WTC11 (cell line): Measurements from ENCODE around the gene AGBL4. TPM values are rescaled to one million over a fixed set of nuclear protein-coding genes. Genes with fewer than 3 reads are reported as not detected.

Experiments
- AFF4 ChIP-seq: sonication (generic); formaldehyde crosslinking; IDR thresholded peaks from 2 replicates; pipeline ENCODE4 v1.8.1; 2023; ENCODE audit warnings: mild to moderate bottlenecking, missing genetic modification reagents, borderline replicate concordance
- CDX4 ChIP-seq: fragments of 250-450 bp; sonication (Bioruptor Pico); IDR thresholded peaks from 2 replicates; pipeline ENCODE4 v1.9.0; 2021; ENCODE audit warnings: moderate library complexity, mild to moderate bottlenecking, inconsistent platforms, borderline replicate concordance
- FOXP4 ChIP-seq: sonication (generic); formaldehyde crosslinking; IDR thresholded peaks from 2 replicates; pipeline ENCODE4 v1.8.0; 2022; ENCODE audit warnings: mild to moderate bottlenecking, missing genetic modification reagents
- NR3C1 ChIP-seq: sonication (generic); formaldehyde crosslinking; conservative IDR thresholded peaks from 2 replicates; pipeline ENCODE4 v1.8.1; 2023; ENCODE audit warnings: low read depth, mild to moderate bottlenecking, missing genetic modification reagents
- PRDM15 ChIP-seq: sonication (generic); formaldehyde crosslinking; IDR thresholded peaks from 2 replicates; pipeline ENCODE4 v1.8.0; 2022; ENCODE audit warnings: missing genetic modification reagents
- SMAD3 ChIP-seq: sonication (generic); formaldehyde crosslinking; IDR thresholded peaks from 2 replicates; pipeline ENCODE4 v1.8.0; 2022; ENCODE audit warnings: missing genetic modification reagents, mild to moderate bottlenecking, borderline replicate concordance
- ZNF219 ChIP-seq: sonication (generic); formaldehyde crosslinking; IDR thresholded peaks from 2 replicates; pipeline ENCODE4 v1.8.0; 2023; ENCODE audit warnings: missing genetic modification reagents, mild to moderate bottlenecking, borderline replicate concordance
- ZNF263 ChIP-seq: sonication (generic); formaldehyde crosslinking; IDR thresholded peaks from 2 replicates; pipeline ENCODE4 v1.8.1; 2022; ENCODE audit warnings: low read depth, mild to moderate bottlenecking, moderate library complexity, missing genetic modification reagents
- ZNF281 ChIP-seq: sonication (generic); formaldehyde crosslinking; IDR thresholded peaks from 2 replicates; pipeline ENCODE4 v1.8.0; 2023; ENCODE audit warnings: mild to moderate bottlenecking, missing genetic modification reagents
- ZNF532 ChIP-seq: fragments of 250-450 bp; sonication (Bioruptor Pico); IDR thresholded peaks from 2 replicates; pipeline ENCODE4 v1.9.0; 2021; ENCODE audit warnings: mild to moderate bottlenecking, borderline replicate concordance
- total RNA-seq: library from RNA; stranded (reverse); gene quantifications from 3 replicates; pipeline ENCODE4 v1.2.3, GENCODE V29; 2021

AGBL4 gene
- total RNA-seq, 1 experiment from 2014 or later, result 0.87 TPM

GRCh38 chr1:49028396-49028795 is 995.4 kb downstream of the AGBL4 start (continued):
- no peak for TF ChIP-seq AFF4
- TF ChIP-seq ZNF263 (CRISPR knock-in tag), result no peak
- no peak for TF ChIP-seq ZNF219
- no peak for TF ChIP-seq ZNF532 (CRISPR knock-in tag)
- TF ChIP-seq SMAD3, result no peak
- TF ChIP-seq CDX4 (CRISPR knock-in tag), result no peak
- no peak for TF ChIP-seq FOXP4 (CRISPR knock-in tag)
- TF ChIP-seq PRDM15 (CRISPR knock-in tag), result no peak
- TF ChIP-seq NR3C1 (CRISPR knock-in tag), result no peak
- no peak for TF ChIP-seq ZNF281
- TF ChIP-seq, all 79 proteins: peak for 0
